Activated naive CD4-positive, alpha-beta T cell treated with anti-CD3 and anti-CD28 coated beads, Interleukin-2, amount 50 U/mL, for 24 hours (primary cell): ENCODE results near the gene CAMSAP1.
A peak's percentile ranks its signal among the peaks of the same experiment; 100 is the strongest.
"Not testable (repeated sequence)": the region's sequence is repeated elsewhere in the genome, so short reads cannot be mapped to it uniquely, and the experiment has no call there.

Experiments
- H3K27ac Mint-ChIP-seq: one replicate; pipeline ENCODE4 v1.8.0; 2021; ENCODE audit warnings: mild to moderate bottlenecking, mixed read lengths
- H3K27me3 Mint-ChIP-seq: one replicate; pipeline ENCODE4 v1.8.0; 2021; ENCODE audit warnings: mixed read lengths
- H3K36me3 Mint-ChIP-seq: one replicate; pipeline ENCODE4 v1.8.0; 2021; ENCODE audit warnings: mixed read lengths
- H3K4me1 Mint-ChIP-seq: one replicate; pipeline ENCODE4 v1.8.0; 2021; ENCODE audit warnings: mixed read lengths
- H3K4me3 Mint-ChIP-seq: one replicate; pipeline ENCODE4 v1.8.0; 2021; ENCODE audit warnings: mild to moderate bottlenecking, mixed read lengths
- H3K9me3 Mint-ChIP-seq: one replicate; pipeline ENCODE4 v1.8.0; 2021; ENCODE audit warnings: mixed read lengths

Gene CAMSAP1

DNA sequence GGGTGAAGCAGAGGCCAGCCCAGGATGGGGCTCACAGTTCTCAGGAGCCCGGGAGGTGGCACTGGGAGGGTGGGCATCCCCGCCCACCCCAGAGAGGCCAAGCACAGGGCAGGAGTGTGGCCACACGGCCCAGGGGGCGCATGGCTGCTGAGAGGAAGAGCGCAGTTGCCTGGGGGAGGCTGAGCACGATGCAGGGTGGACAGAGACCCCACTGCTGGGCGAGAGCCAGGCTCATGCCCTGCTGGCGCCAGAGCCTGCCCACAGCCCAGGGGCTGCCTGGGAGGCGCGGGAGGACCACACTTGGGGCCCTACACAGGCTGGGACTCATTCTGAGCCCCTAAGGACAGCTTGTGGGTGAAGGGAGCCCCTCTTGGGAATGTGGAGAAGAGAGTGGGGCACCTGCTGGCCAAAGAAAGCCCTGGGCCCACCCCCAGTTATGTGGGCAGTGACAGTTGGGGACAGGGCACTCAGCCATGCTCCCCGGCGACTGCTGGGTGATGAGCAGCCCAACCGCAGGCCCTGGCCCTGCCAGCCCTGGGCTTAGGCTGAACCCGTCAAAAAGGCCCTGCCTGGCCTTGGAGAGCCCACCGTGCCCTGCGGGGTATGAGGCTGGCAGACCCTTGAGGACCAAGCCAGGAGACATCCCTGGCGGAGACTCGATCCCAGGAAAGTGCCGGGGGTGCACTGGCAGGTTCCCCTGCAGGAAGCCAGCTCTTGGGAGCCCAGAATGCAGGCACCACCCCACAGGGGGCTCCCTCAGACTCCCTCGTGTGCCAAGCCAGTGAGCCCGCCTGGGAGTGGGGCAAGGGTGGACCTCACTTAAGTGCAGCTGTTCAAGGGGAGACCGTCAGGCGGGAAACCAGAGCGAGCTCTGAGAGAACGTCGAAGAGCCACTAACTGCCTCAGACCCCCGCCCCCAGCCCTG is 21.6 kb upstream of the CAMSAP1 start:
- Mint-ChIP-seq H3K27ac (no peak overlapping the region), H3K9me3 (no peaks in the 10 kb centered on the region), H3K4me1 (peaks cover 19% of the 10 kb centered on the region), H3K36me3 (peaks cover 4% of the 10 kb centered on the region), H3K4me3 (no peak overlapping the region), H3K27me3 (no peaks in the 10 kb centered on the region)

DNA sequence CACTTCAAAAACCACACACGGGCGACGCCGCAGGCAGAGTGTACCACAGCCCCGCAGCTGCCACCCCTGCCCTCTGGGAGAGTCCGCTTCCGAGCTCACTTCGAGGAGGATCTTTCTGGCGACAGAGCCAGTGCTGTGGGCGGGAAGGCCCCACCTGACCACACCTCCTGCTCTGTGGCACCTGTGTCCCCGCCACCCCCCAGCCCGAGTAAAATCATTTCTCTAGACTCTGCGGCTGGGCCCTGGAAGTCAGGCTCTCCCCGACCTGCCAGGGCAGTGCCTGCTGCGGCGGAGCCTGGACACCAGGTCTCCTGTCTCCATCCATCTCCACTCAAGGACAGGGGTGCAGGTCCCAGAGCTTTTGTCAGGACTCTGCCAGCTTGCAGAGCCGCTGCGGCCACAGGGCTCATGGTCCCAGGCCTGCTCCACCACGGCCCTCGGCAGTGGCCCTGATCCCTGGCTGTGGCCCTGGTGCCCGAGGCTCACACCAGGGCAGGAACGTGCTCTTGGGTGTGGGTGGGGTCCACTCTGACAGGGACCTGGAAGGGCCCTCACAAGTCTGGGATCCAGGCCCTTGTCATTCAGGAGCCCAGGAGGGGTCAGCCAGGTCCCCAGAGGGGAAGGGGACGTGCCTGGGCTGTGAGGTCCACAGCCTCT is 20.9 kb upstream of the CAMSAP1 start:
- H3K27ac Mint-ChIP-seq, result no peak overlapping the region
- H3K27me3 Mint-ChIP-seq, result no peaks in the 10 kb centered on the region
- peaks cover 4% of the 10 kb centered on the region for H3K36me3 Mint-ChIP-seq

DNA sequence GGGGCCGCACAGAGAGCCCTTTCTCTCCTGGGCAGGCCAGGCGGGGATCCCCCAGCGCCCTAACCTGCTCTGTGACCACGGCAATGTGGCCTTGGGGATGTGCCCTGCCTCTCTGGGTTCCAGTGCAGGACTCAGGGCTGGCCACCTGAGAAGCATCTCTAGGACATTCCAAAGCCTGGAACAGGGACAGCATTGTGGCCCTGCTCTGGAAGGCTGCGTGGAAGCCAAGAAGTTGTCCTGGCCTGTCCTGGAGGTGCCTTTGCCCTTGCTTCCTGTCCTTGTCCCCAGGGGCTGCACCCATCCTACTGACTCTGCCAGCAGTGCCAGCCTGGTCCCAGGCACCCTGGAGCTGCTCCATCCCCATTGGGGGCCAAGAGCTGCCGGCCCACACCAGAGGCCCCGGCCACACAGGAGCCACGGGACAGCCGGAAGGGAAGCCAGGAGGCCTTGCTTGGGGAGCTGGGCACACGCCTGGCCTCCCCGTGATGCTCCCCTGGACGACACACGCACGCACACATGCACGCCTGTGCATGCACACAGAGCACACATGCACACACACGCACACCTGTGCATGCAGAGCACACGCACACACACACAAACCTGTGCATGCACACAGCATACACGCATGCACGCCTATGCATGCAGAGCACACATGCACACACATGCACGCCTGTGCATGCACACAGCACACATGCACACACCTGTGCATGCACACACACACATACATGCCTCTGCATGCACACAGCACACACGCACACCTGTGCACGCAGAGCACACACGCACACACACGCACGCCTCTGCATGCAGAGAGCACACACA is 20.1 kb upstream of the CAMSAP1 start:
- Mint-ChIP-seq H3K27me3 (no peaks in the 10 kb centered on the region), H3K4me1 (peaks cover 19% of the 10 kb centered on the region), H3K36me3 (peaks cover 1% of the 10 kb centered on the region), H3K9me3 (no peaks in the 10 kb centered on the region), H3K4me3 (no peak overlapping the region), H3K27ac (no peak overlapping the region)

More for the DNA sequence above, 20.9 kb upstream of the CAMSAP1 start:
- no peak overlapping the region for H3K4me3 Mint-ChIP-seq
- peaks cover 19% of the 10 kb centered on the region for H3K4me1 Mint-ChIP-seq
- no peaks in the 10 kb centered on the region for H3K9me3 Mint-ChIP-seq

DNA sequence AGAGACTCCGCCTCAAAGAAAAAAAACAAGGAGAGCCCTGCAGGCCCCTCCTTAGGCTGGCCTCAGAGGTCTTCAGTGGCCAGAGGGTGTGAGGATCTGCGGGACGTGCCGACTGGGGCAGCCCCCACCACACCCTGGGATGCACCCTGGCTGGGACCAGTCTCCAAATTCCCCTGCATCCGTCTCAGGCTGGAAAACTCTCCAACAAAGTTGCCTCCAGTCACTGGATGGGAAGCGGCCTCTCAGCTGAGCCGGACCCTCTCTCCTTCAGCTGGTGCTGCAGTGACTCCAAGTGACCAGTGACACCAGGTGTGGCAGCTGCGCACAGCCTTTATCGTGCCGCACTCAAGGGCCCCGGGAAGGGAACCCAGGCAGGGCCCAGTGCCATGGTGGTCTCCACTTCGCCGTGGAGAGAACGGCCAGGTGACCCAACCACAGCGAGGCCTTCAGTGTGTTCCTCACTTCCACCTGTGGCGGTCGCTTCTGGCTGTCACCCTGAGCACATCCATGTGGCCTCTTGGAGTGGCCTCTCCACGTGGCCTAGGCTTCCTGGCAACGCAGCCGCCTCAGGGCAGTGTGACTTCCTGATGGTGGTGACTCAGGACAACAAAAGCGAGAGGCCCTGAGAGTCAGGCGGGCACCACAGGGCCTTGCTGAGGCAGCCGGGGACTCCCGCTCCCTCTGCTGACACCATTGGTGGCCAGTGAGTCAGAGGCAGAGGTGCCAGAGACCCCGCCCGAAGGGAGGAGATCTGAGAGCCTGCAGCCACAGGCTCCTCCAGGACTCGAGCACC is 19.3 kb upstream of the CAMSAP1 start:
- Mint-ChIP-seq H3K9me3 (no peaks in the 10 kb centered on the region), H3K4me1 (peaks cover 19% of the 10 kb centered on the region), H3K36me3 (peaks cover 1% of the 10 kb centered on the region), H3K4me3 (no peak overlapping the region), H3K27ac (no peak overlapping the region), H3K27me3 (no peaks in the 10 kb centered on the region)

DNA sequence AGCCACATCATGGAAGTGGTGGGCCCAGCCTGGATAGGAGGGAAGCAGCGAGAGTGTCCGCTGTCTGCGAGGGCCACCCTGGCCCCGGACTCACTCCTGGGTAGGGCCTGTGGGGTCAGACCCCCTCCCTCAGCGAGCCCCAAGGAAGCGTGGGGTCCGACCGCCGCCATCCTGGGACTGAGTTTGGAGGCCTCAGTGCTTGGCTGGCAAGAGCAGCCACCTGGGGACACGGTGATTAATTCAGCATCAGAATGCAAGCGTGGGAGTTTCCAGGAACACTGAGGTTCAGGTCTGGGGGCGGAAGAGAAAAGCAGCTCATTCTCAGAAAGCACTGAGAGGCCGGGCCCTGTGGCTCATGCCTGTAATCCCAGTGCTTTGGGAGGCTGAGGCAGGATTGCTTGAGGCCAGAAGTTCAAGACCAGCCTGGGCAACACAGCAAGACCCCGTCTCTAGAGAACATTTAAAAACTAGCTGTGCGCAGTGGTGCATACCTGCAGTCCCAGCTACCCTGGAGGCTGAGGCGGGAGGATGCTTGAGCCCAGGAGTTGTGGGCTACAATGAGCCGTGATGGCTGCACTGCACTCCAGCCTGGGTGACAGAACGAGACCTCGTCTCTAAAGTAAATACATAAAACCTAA is 18.3 kb upstream of the CAMSAP1 start:
- H3K36me3 Mint-ChIP-seq, result peaks cover 1% of the 10 kb centered on the region
- no peaks in the 10 kb centered on the region for H3K9me3 Mint-ChIP-seq
- H3K4me3 Mint-ChIP-seq, result peak overlapping the region; percentile 3
- H3K27ac Mint-ChIP-seq, result peak overlapping the region; percentile 70
- H3K4me1 Mint-ChIP-seq, result peaks cover 19% of the 10 kb centered on the region
- H3K27me3 Mint-ChIP-seq, result no peaks in the 10 kb centered on the region

DNA sequence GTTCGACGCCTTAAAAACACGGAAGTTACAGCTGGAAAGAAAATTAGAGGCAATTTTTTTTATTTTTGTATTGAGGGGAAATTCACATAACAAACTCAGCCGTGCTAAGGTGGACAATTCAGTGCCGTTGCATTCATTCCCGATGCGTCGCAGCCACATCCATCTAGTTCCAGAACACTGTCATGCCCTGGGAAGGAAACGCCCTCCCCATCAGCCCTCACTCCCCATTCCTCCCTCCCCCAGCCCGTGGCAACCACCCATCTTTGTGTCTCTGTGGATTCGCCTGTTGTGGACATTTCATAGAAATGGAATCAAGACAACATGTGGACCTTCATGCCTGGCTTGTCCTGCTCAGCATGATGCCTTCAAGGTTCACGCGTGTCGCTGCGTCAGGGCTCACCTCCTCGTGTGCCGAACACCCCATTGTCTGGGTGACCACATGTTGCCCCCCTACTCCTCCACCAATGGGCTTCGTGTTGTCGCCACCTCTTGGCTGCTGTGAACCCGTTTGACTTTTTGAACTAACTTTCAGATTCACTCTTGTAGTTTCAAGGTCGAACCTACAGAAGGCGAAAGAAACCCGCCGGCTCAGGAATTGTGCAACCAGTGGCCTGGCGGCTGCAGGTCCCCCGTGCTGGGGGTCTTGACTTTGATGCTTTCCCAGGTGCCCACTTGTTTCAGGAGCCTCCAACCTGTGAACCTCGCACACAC is 17.4 kb upstream of the CAMSAP1 start:
- peak overlapping the region; percentile 39 for H3K4me3 Mint-ChIP-seq
- H3K27ac Mint-ChIP-seq, result peak overlapping the region; percentile 86
- H3K27me3 Mint-ChIP-seq, result no peaks in the 10 kb centered on the region
- H3K4me1 Mint-ChIP-seq, result peaks cover 19% of the 10 kb centered on the region
- H3K9me3 Mint-ChIP-seq, result no peaks in the 10 kb centered on the region
- peaks cover 1% of the 10 kb centered on the region for H3K36me3 Mint-ChIP-seq

DNA sequence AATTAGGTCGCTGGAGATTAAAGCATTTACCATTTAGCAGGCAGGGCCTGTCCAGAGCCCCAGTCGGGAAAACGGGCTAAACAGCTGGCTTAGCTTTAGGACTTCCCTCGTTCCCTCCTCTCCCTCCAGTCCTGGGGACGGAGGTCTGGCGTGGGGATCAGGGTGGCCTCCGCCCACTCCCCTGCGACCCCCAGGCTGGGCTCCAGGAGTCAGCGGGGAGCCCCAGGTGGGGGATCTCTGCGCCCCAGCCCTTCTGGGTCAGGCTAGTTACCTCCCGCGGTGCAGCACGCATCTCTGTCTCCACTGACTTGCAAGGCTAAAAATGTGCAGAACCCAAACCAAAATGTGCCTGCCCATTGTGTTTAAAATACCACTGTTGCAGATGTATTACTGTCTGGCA is 16.2 kb upstream of the CAMSAP1 start:
- no peaks in the 10 kb centered on the region for H3K27me3 Mint-ChIP-seq
- H3K4me1 Mint-ChIP-seq, result peaks cover 19% of the 10 kb centered on the region
- no peaks in the 10 kb centered on the region for H3K9me3 Mint-ChIP-seq
- no peak overlapping the region for H3K27ac Mint-ChIP-seq
- H3K36me3 Mint-ChIP-seq, result peaks cover 6% of the 10 kb centered on the region
- H3K4me3 Mint-ChIP-seq, result no peak overlapping the region

DNA sequence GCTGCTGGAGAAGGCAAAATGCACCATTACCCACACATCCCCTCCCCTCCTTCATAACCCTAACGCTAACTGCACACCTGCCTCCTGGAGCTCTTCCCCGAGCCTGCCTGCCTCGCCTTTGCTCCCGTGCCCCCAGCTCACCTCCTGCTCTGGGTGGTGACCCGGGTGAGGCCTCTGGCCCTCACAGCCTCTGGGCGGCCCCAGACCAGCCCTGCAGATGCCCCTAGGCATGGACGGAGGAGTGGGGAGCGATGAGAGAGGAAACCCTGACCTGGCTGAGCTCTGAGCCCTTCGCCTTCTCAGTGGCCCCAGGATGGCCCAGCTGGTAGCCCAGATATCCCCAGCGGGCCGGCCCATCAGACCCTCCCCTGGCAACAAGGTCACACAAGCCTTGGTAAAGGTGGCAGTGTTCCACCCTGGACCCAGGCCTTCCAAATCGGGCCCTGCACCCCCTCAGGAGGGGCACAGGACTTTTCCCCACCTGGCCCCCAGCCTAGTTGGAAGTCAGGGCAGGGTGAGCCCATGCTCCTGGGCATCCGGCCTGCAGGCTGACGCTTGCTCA is 14.5 kb upstream of the CAMSAP1 start:
- Mint-ChIP-seq H3K4me1 (peaks cover 19% of the 10 kb centered on the region), H3K27ac (no peak overlapping the region), H3K36me3 (peaks cover 10% of the 10 kb centered on the region), H3K27me3 (no peaks in the 10 kb centered on the region), H3K4me3 (no peak overlapping the region), H3K9me3 (peaks cover 4% of the 10 kb centered on the region)

DNA sequence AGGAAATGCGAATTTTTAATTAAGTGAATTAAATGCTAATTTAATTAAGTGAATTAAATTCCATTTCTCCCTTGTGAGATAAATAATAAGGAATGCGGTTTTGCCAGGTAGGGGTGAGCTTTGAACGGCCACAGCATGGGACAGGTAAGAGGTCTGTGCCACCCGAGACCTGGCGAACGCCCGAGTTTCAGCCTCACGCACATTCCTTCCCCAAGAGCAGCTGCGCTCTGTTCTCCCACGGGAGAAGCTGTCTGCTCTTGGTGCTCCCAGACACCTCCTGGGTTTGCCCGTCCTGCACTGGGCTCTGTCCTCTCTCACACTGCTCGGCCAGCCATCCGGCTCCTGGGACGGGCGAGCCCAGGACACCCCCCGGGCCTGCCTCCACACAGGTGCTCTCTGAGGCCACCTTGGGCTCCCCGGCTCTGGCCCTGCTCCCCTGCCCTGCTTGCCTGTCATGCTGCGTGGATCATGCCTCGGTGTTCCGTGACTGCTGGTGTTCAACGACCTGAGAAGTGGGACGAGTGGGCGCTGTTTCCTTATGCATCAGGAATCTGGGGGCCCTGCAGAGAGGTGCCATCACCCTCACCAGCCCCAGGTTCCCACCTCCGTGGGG is 13.7 kb upstream of the CAMSAP1 start:
- Mint-ChIP-seq H3K27me3 (no peaks in the 10 kb centered on the region), H3K4me1 (peaks cover 19% of the 10 kb centered on the region), H3K27ac (no peak overlapping the region), H3K9me3 (peaks cover 7% of the 10 kb centered on the region), H3K4me3 (no peak overlapping the region), H3K36me3 (peaks cover 14% of the 10 kb centered on the region)

DNA sequence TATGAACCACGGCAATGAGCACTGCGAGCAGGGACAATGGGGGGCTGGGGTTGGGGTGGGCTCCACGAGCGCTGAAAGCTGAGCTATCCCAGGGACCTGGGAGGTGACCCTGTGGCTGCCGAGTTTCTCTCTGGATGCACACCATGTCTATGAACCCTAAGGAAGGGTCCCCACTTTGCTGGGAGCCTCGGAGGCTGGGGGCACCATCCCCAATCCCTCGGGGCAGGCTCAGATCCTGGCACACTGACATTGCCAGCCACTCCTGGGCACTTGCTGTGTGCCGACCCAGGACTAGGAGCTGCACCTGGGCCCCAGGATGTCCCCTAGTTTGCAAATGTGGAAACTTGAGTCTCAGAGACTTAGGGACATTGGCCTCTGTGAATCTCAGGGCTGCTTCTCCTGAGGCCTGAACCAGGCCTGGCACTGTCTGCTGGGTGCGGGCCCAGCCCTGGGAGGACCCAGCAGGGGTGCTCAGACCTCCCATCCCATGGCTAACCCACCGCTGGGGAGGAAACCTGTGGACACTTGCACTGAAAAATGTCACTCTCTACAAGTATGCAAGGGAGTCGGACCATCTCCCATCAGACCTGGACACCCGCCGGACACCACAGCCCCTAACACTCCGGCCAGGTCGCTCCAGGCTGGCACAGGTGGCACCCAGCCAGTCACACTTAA is 13.0 kb upstream of the CAMSAP1 start:
- Mint-ChIP-seq H3K9me3 (peaks cover 13% of the 10 kb centered on the region), H3K27me3 (no peaks in the 10 kb centered on the region), H3K4me3 (no peak overlapping the region), H3K36me3 (peaks cover 21% of the 10 kb centered on the region), H3K4me1 (peaks cover 14% of the 10 kb centered on the region), H3K27ac (no peak overlapping the region)

DNA sequence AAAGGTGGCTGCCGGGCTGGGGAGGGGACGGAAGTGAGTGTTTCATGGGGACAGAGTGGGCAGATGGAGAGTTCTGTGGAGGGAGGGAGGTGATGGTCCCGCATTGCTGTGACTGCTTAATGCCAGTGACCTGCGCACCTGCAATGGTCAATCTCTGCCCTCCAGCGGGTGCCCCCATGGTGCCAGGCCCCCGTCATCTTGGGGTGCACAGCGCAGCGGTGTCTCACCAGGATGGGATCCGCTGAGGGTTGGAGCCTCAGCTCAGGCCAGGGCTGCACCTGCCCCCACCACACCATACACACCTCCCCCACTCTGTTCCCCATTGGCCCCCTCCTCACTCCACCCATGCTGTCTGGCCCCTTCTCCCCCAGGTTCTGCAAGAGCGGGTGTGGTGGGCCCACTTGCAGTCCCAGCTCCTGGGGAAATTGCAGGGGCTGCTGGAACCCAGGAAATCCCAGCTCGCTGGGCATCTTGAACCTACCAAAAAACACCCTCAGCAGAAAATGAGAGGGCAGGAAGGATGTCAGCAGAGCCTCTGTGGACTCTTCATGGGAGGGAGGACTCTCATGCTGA is 12.1 kb upstream of the CAMSAP1 start:
- H3K4me1 Mint-ChIP-seq, result peaks cover 4% of the 10 kb centered on the region
- no peaks in the 10 kb centered on the region for H3K27me3 Mint-ChIP-seq
- no peak overlapping the region for H3K27ac Mint-ChIP-seq
- peaks cover 13% of the 10 kb centered on the region for H3K9me3 Mint-ChIP-seq
- H3K4me3 Mint-ChIP-seq, result no peak overlapping the region
- peaks cover 29% of the 10 kb centered on the region for H3K36me3 Mint-ChIP-seq

DNA sequence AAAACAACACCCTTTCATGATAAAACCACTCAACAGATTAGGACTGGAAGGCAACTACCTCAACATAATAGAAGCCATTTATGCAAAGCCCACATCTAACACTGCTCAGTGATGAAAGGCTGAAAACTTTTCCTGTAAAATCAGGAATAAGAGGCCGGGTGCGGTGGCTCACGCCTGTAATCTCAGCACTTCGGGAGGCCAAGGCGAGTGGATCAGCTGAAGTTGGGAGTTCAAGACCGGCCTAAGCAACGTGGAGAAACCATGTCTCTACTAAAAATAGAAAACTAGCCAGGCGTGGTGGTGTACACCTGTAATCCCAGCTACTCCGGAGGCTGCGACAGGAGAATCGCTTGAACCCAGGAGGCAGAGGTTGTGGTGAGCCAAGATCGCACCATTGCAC is 8.9 kb upstream of the CAMSAP1 start:
- H3K27me3 Mint-ChIP-seq, H3K4me1 Mint-ChIP-seq, H3K4me3 Mint-ChIP-seq, H3K27ac Mint-ChIP-seq: not testable (repeated sequence)
- peaks cover 44% of the 10 kb centered on the region for H3K36me3 Mint-ChIP-seq
- peaks cover 13% of the 10 kb centered on the region for H3K9me3 Mint-ChIP-seq

DNA sequence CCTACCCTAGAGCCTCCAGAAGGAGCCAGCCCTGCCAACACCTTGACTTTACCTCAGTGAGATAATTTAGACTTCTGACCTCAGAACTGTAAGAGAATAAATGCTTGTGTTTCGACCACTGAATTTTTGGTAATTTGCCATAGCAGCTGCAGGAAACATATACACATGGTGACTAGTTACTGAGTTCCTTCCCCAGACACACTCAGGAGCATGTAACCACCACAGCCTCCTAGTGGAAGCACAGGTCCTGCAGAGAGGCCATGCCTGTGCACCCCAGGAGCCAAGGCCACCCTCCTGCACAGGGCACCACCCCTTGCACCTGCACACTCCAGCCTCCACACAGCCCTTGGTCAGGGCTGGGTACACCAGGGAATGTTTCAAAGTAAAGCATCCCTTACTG is 7.6 kb upstream of the CAMSAP1 start:
- H3K4me1 Mint-ChIP-seq, result peaks cover 17% of the 10 kb centered on the region
- peaks cover 13% of the 10 kb centered on the region for H3K9me3 Mint-ChIP-seq

More for the DNA sequence above, 7.6 kb upstream of the CAMSAP1 start:
- Mint-ChIP-seq H3K36me3 (peaks cover 56% of the 10 kb centered on the region), H3K27me3 (no peaks in the 10 kb centered on the region), H3K27ac (no peak overlapping the region), H3K4me3 (no peak overlapping the region)
